K562 (cell line): ENCODE measurements around the gene AGRN. TPM values are rescaled to one million over a fixed set of nuclear protein-coding genes. Genes with fewer than 3 reads are reported as not detected.

Source experiments
- ARID1B ChIP-seq: fragments of 450-650 bp; IDR thresholded peaks from 2 replicates; pipeline ENCODE4 v1.6.1; 2016; ENCODE audit warnings: antibody characterized with exemption, mild to moderate bottlenecking, inconsistent platforms
- ATF1 ChIP-seq, 2 experiments: fragments of 450-650 bp in 1 of 2; IDR thresholded peaks; 2 replicates each; pipeline ENCODE4 v1.6.1; 2016; ENCODE audit warnings: missing compliant biosample characterization in 1 of 2, missing genetic modification characterization in 1 of 2
- ELF4 ChIP-seq: fragments of 450-650 bp; formaldehyde crosslinking; IDR thresholded peaks from 2 replicates; pipeline ENCODE4 v1.4.0; 2022; ENCODE audit warnings: missing genetic modification characterization
- ETV5 ChIP-seq: sonication (generic); formaldehyde crosslinking; IDR thresholded peaks from 2 replicates; pipeline ENCODE4 v1.4.0; 2020; ENCODE audit warnings: low read depth, mild to moderate bottlenecking, missing genetic modification reagents
- MITF ChIP-seq: IDR thresholded peaks from 2 replicates; pipeline ENCODE4 v1.6.1; 2014; ENCODE audit warnings: antibody characterized with exemption
- MYC ChIP-seq, 2 experiments: fragments of 250-450 bp in 1 of 2; sonication (Bioruptor Pico) in 1 of 2; IDR thresholded peaks; 2 replicates each; pipeline versions ENCODE4 v1.5.1 to v1.6.1; 2012 to 2021; ENCODE audit warnings: low read depth in 2 of 2, borderline replicate concordance in 1 of 2, improper control_type of control experiment in 1 of 2, low read length in 1 of 2, mild to moderate bottlenecking in 1 of 2, moderate library complexity in 1 of 2
- POLR2AphosphoS5 ChIP-seq: IDR thresholded peaks from 2 replicates; pipeline ENCODE4 v1.6.1; 2011; ENCODE audit warnings: mild to moderate bottlenecking, low read depth, low read length, moderate library complexity; ENCODE audit not compliant: control insufficient read depth, insufficient read depth
- RB1 ChIP-seq: fragments of 450-650 bp; IDR thresholded peaks from 2 replicates; pipeline ENCODE4 v1.6.1; 2017; ENCODE audit warnings: low read depth, mild to moderate bottlenecking
- SIX5 ChIP-seq, 2 experiments: IDR thresholded peaks; 2 replicates each; pipeline ENCODE4 v1.6.1; 2011; ENCODE audit warnings: low read length in 2 of 2, borderline replicate concordance in 1 of 2, low read depth in 1 of 2, mild to moderate bottlenecking in 1 of 2, moderate library complexity in 1 of 2; ENCODE audit not compliant: insufficient read depth in 1 of 2
- SMAD4 ChIP-seq: fragments of 250-450 bp; sonication (Bioruptor Pico); conservative IDR thresholded peaks from 2 replicates; pipeline ENCODE4 v1.8.0; 2021; ENCODE audit warnings: inconsistent platforms, mild to moderate bottlenecking, moderate library complexity
- SP1 ChIP-seq: sonication (generic); formaldehyde crosslinking; IDR thresholded peaks from 2 replicates; pipeline ENCODE4 v1.8.1; 2022; ENCODE audit warnings: mild to moderate bottlenecking, missing genetic modification reagents
- SUPT5H ChIP-seq: fragments of 450-650 bp; IDR thresholded peaks from 2 replicates; pipeline ENCODE4 v1.6.1; 2016
- ZBTB43 ChIP-seq: sonication (generic); formaldehyde crosslinking; IDR thresholded peaks from 2 replicates; pipeline ENCODE4 v1.8.0; 2023; ENCODE audit warnings: mild to moderate bottlenecking, missing genetic modification reagents
- ZNF407 ChIP-seq: fragments of 450-650 bp; IDR thresholded peaks from 2 replicates; pipeline ENCODE4 v1.6.1; 2016; ENCODE audit warnings: low read depth
- ZZZ3 ChIP-seq: fragments of 450-650 bp; IDR thresholded peaks from 2 replicates; pipeline ENCODE4 v1.6.1; 2016; ENCODE audit warnings: antibody characterized with exemption, mild to moderate bottlenecking, moderate library complexity
- polyA plus RNA-seq, 8 experiments: library from polyadenylated mRNA; depleted of rRNA in 4 of 8; stranded (reverse) in 5 of 8; unstranded in 3 of 8; fragments of >200 nt; fragmentation: Nextera tagmentation in 2 of 8; fragmentation: Illumina TruSeq in 1 of 8; extraction: Ambion mirVana in 2 of 8; extraction: Trizol in 1 of 8; gene quantifications; 2 replicates each; pipeline versions ENCODE4 v1.2.1 to v1.2.3, GENCODE V29; 2011 to 2014; ENCODE audit warnings: inconsistent platforms in 1 of 8, missing spikeins in 1 of 8
- total RNA-seq, 7 experiments: library from RNA; depleted of rRNA in 6 of 7; stranded (reverse); fragments of >200 nt in 6 of 7; fragmentation: Illumina TruSeq in 2 of 7; extraction: Trizol in 2 of 7; gene quantifications; 2 replicates each; pipeline versions ENCODE4 v1.2.1 to v1.2.3, GENCODE V29; 2011 to 2021; ENCODE audit warnings: low replicate concordance in 1 of 7

The AGRN gene
- total and polyA plus RNA-seq, 9 of the 15 experiments (the other 6 are each of a cell fraction or from before 2014, with no cell fraction given): 0.04 to 111 (median 18.1) TPM

GRCh38 chr1:1063945-1064831, 44.3 kb downstream of the AGRN start (continued):
- TF ChIP-seq ATF1 (CRISPR knock-in tag; IDR thresholded peaks at IDR 0.05) (no peak), ATF1 (tag; IDR thresholded peaks at IDR 0.05) (peak; percentile 74), SUPT5H (no peak), SMAD4 (CRISPR knock-in tag) (peak; percentile 64; the same call in 1 of the 2 replicates), MITF (peak; percentile 96), POLR2AphosphoS5 (peak; percentile 37; the same call in 1 of the 2 replicates), MYC (IDR thresholded peaks at IDR 0.05; ENCODE audit: low read depth, low read length) (peak; percentile 52; the same call in 1 of the 2 replicates), MYC (CRISPR knock-in tag; IDR thresholded peaks at IDR 0.05; ENCODE audit: borderline replicate concordance, low read depth) (0 out of 2 replicates have a peak, but pooled peaks have one; percentile 67), ELF4 (CRISPR knock-in tag) (no peak), ZNF407 (peak; percentile 10; the same call in 1 of the 2 replicates), ZBTB43 (no peak; the same call in 1 of the 2 replicates), SIX5 (IDR thresholded peaks at IDR 0.05; ENCODE audit: borderline replicate concordance in 1 of 2, insufficient read depth in 1 of 2, low read depth in 1 of 2, low read length in 2 of 2) (no peak), ETV5 (CRISPR knock-in tag) (peak; percentile 81), SP1 (CRISPR knock-in tag) (peak; percentile 85), RB1 (peak; percentile 90), ZZZ3 (no peak), ARID1B (peak; percentile 89)
